Spleen (tissue), 11 donors: Measurements from ENCODE around the gene IRS2. TPM values are rescaled to one million over a fixed set of nuclear protein-coding genes. Genes with fewer than 3 reads are reported as not detected.

Experiments used
- DNase-seq: peaks from one replicate; pipeline ENCODE4 v3.0.0-alpha.2; 2020
- H3K27ac ChIP-seq, 8 donors: fragments of 200-600 bp; sonication (generic) in 7 of 8; 1 replicate in 4 of 8; 2 replicates in 4 of 8; pipeline versions ENCODE4 v1.5.0 to v1.8.0; 2016 to 2021; ENCODE audit warnings: inconsistent platforms in 4 of 8, mild to moderate bottlenecking in 4 of 8, moderate library complexity in 1 of 8
- H3K27me3 ChIP-seq, 7 donors: fragments of 200-600 bp; sonication (generic) in 6 of 7; replicated peaks in 1 of 7; 1 replicate in 4 of 7; 2 replicates in 3 of 7; pipeline versions ENCODE4 v1.5.0 to v1.8.0; 2016 to 2021; ENCODE audit warnings: inconsistent platforms in 3 of 7, mild to moderate bottlenecking in 1 of 7
- H3K36me3 ChIP-seq, 6 donors: fragments of 200-600 bp; sonication (generic) in 5 of 6; 1 replicate in 4 of 6; 2 replicates in 2 of 6; pipeline versions ENCODE4 v1.5.0 to v1.8.0; 2016 to 2021; ENCODE audit warnings: inconsistent platforms in 2 of 6
- H3K4me1 ChIP-seq, 6 donors: fragments of 200-600 bp; sonication (generic) in 5 of 6; 1 replicate in 3 of 6; 2 replicates in 3 of 6; pipeline versions ENCODE4 v1.5.0 to v1.8.0; 2016 to 2021; ENCODE audit warnings: inconsistent platforms in 3 of 6
- H3K4me3 ChIP-seq, 8 donors: fragments of 200-600 bp; sonication (generic) in 7 of 8; 1 replicate in 4 of 8; 2 replicates in 4 of 8; pipeline versions ENCODE4 v1.5.0 to v1.8.0; 2016 to 2021; ENCODE audit warnings: inconsistent platforms in 4 of 8, mild to moderate bottlenecking in 4 of 8, moderate library complexity in 2 of 8
- H3K9me3 ChIP-seq, 8 donors: fragments of 200-600 bp; sonication (generic) in 7 of 8; 1 replicate in 4 of 8; 2 replicates in 4 of 8; pipeline versions ENCODE4 v1.5.0 to v1.8.0; 2016 to 2021; ENCODE audit warnings: inconsistent platforms in 4 of 8
- CTCF ChIP-seq, 11 experiments: fragments of 200-600 bp in 7 of 11; fragments of 450-650 bp in 4 of 11; sonication (generic) in 4 of 11; IDR thresholded peaks in 8 of 11; conservative IDR thresholded peaks in 3 of 11; 1 replicate in 7 of 11; 2 replicates in 4 of 11; pipeline versions ENCODE4 v1.4.0 to v1.8.0; 2016 to 2021; ENCODE audit warnings: antibody characterized with exemption in 11 of 11, inconsistent platforms in 4 of 11, mild to moderate bottlenecking in 1 of 11
- POLR2A ChIP-seq, 3 donors: fragments of 450-650 bp; IDR thresholded peaks; one replicate each; pipeline ENCODE4 v1.5.1; 2017; ENCODE audit warnings: antibody characterized with exemption in 3 of 3, mild to moderate bottlenecking in 1 of 3
- POLR2AphosphoS5 ChIP-seq, 3 donors: sonication (generic); formaldehyde crosslinking; IDR thresholded peaks; one replicate each; pipeline ENCODE4 v1.5.1; 2017; ENCODE audit warnings: antibody characterized with exemption in 3 of 3
- WGBS, 5 donors: extraction: QIAGEN DNeasy Blood & Tissue Kit in 3 of 5; methylation state at CpG; one replicate each; pipeline versions ENCODE4 v1.1.5 to v1.1.7; 2013 to 2018; 5-methylcytosine and 5-hydroxymethylcytosine counted together
- intact Hi-C: fragments of 100-400 bp; cut with DNase I; formaldehyde crosslinking; loops from one replicate; pipeline ENCODE4 v1.15.0; 2023; ENCODE audit warnings: low total_unique reads
- polyA plus RNA-seq, 3 donors: library from polyadenylated mRNA; stranded (reverse); fragments of 200-250 nt; gene quantifications; one replicate each; pipeline ENCODE4 v1.2.1, GENCODE V29; 2013
- total RNA-seq, 7 donors: library from RNA; depleted of rRNA in 3 of 7; stranded (reverse); fragments of >200 nt in 3 of 7; fragmentation: NEBNext Ultra II Directional in 4 of 7; extraction: Animal tissue kit (Norgen Biotek cat#: 25700) in 4 of 7; gene quantifications; one replicate each; pipeline versions ENCODE4 v1.1.0 to v1.2.1, GENCODE V29; 2016 to 2021
- donor health status: healthy with polysubstance abuse.
- donor health status: DM: no; HTN: no; CAD: no; lungs with moderate emphysema.
- donor health status: DM: no; HTN: no; CAD: no.
- donor health status: Bipolar disorder and iron deficiency.
- donor health status: healthy.
- donor health status: DM: no; HTN: no; CAD: no.
- donor health status: DM: yes; HTN: yes; CAD: no.

IRS2 gene
- total and polyA plus RNA-seq, 10 donors: 1.4 to 31.3 (median 13.5) TPM

- Histone ChIP-seq H3K36me3 (no peaks in the 10 kb centered on the region), H3K27me3 (peaks cover 0 to 31% (median 0%) of the 10 kb centered on the region in 7 donors), H3K27ac (no peak overlapping the region), H3K9me3 (no peaks in the 10 kb centered on the region), H3K4me1 (no peaks in the 10 kb centered on the region), H3K4me3 (no peak overlapping the region)
- DNase-seq: no peak
- WGBS, 5 donors: 78 to 93% (median 82%) methylated on average over 11 to 14 of the region's 14 CpGs
- intact Hi-C loops: no loop called here
- TF ChIP-seq POLR2A (IDR thresholded peaks at IDR 0.05): no peak
- no peak for TF ChIP-seq CTCF (IDR thresholded peaks at IDR 0.05 in 8 of 11, conservative IDR thresholded peaks at IDR 0.05 in 3 of 11)
- no peak for TF ChIP-seq POLR2AphosphoS5 (IDR thresholded peaks at IDR 0.05)
Measured at GRCh38 chr13:109738298-109738746, 48.1 kb downstream of the IRS2 start.

- peaks cover 0 to 31% (median 0%) of the 10 kb centered on the region in 7 donors for H3K27me3 ChIP-seq
- no peak overlapping the region for H3K4me3 ChIP-seq
- 71 to 89% (median 77%) methylated on average over 5 of the region's 5 CpGs for WGBS, 5 donors
- no peak for TF ChIP-seq POLR2AphosphoS5 (IDR thresholded peaks at IDR 0.05)
- no peak overlapping the region for H3K27ac ChIP-seq
- H3K9me3 ChIP-seq: peaks cover 0 to 1% (median 0%) of the 10 kb centered on the region in 8 donors
- DNase-seq: no peak
- intact Hi-C loops: no loop called here
- no peaks in the 10 kb centered on the region for H3K36me3 ChIP-seq
- no peaks in the 10 kb centered on the region for H3K4me1 ChIP-seq
Measured at GRCh38 chr13:109737606-109738005, 48.8 kb downstream of the IRS2 start.

- no peaks in the 10 kb centered on the region for H3K4me1 ChIP-seq
- WGBS, 5 donors: 89 to 91% (median 90%) methylated on average over 13 of the region's 13 CpGs
- H3K27ac ChIP-seq: no peak overlapping the region
- intact Hi-C loops: no loop called here
- H3K27me3 ChIP-seq: peaks cover 0 to 28% (median 0%) of the 10 kb centered on the region in 7 donors
- TF ChIP-seq POLR2A (IDR thresholded peaks at IDR 0.05) (no peak), POLR2AphosphoS5 (IDR thresholded peaks at IDR 0.05) (no peak), CTCF (IDR thresholded peaks at IDR 0.05 in 8 of 11, conservative IDR thresholded peaks at IDR 0.05 in 3 of 11) (no peak)
- no peaks in the 10 kb centered on the region for H3K36me3 ChIP-seq
- DNase-seq: no peak
- H3K4me3 ChIP-seq: no peak overlapping the region
- H3K9me3 ChIP-seq: peaks cover 0 to 6% (median 0%) of the 10 kb centered on the region in 8 donors
Measured at GRCh38 chr13:109737046-109737573, 49.3 kb downstream of the IRS2 start.

GRCh38 chr13:109735436-109735966 is 50.9 kb downstream of the IRS2 start:
- Histone ChIP-seq H3K36me3 (no peaks in the 10 kb centered on the region), H3K9me3 (peaks cover 0 to 7% (median 0%) of the 10 kb centered on the region in 8 donors), H3K27me3 (peaks cover 0 to 40% (median 7%) of the 10 kb centered on the region in 7 donors), H3K4me1 (no peaks in the 10 kb centered on the region), H3K27ac (no peak overlapping the region), H3K4me3 (no peak overlapping the region)
- intact Hi-C loops: no loop called here
- TF ChIP-seq POLR2AphosphoS5 (IDR thresholded peaks at IDR 0.05) (no peak), CTCF (IDR thresholded peaks at IDR 0.05 in 8 of 11, conservative IDR thresholded peaks at IDR 0.05 in 3 of 11) (no peak), POLR2A (IDR thresholded peaks at IDR 0.05) (no peak)
- WGBS, 5 donors: 66 to 83% (median 70%) methylated on average over 4 of the region's 4 CpGs
- no peak for DNase-seq
